HEK293 (cell line): ENCODE results near the gene KIF20A.

Experiments used
- ELK4 ChIP-seq: IDR thresholded peaks from 2 replicates; pipeline ENCODE4 v1.6.1; 2011; ENCODE audit warnings: mild to moderate bottlenecking, low read depth, low read length, borderline replicate concordance
- KLF16 ChIP-seq: fragments of 450-650 bp; formaldehyde crosslinking; IDR thresholded peaks from 2 replicates; pipeline ENCODE4 v1.5.1; 2017; ENCODE audit warnings: missing biosample characterization, missing genetic modification characterization
- KLF7 ChIP-seq: fragments of 450-650 bp; formaldehyde crosslinking; IDR thresholded peaks from 2 replicates; pipeline ENCODE4 v1.5.1; 2016; ENCODE audit warnings: missing biosample characterization, missing genetic modification characterization, borderline replicate concordance
- KLF8 ChIP-seq: fragments of 450-650 bp; formaldehyde crosslinking; IDR thresholded peaks from 2 replicates; pipeline ENCODE4 v1.5.1; 2016; ENCODE audit warnings: missing biosample characterization, missing genetic modification characterization
- MYNN ChIP-seq: fragments of 450-650 bp; formaldehyde crosslinking; IDR thresholded peaks from 2 replicates; pipeline ENCODE4 v1.5.1; 2016; ENCODE audit warnings: missing biosample characterization, missing genetic modification characterization, borderline replicate concordance
- PRDM1 ChIP-seq: fragments of 450-650 bp; formaldehyde crosslinking; IDR thresholded peaks from 2 replicates; pipeline ENCODE4; 2016; ENCODE audit warnings: missing biosample characterization, missing genetic modification characterization
- RBAK ChIP-seq: fragments of 450-650 bp; formaldehyde crosslinking; IDR thresholded peaks from 2 replicates; pipeline ENCODE4 v1.5.1; 2016; ENCODE audit warnings: missing biosample characterization, missing genetic modification characterization
- ZBTB20 ChIP-seq: fragments of 450-650 bp; formaldehyde crosslinking; IDR thresholded peaks from 2 replicates; pipeline ENCODE4 v1.5.1; 2016; ENCODE audit warnings: missing biosample characterization, missing genetic modification characterization
- ZBTB49 ChIP-seq: fragments of 450-650 bp; formaldehyde crosslinking; IDR thresholded peaks from 2 replicates; pipeline ENCODE4 v1.5.1; 2016; ENCODE audit warnings: missing biosample characterization, missing genetic modification characterization, low read depth
- ZBTB7A ChIP-seq: fragments of 450-650 bp; formaldehyde crosslinking; IDR thresholded peaks from 2 replicates; pipeline ENCODE4 v1.5.1; 2016; ENCODE audit warnings: low read depth, missing biosample characterization, missing genetic modification characterization
- ZFP41 ChIP-seq: fragments of 450-650 bp; formaldehyde crosslinking; IDR thresholded peaks from 2 replicates; pipeline ENCODE4 v1.5.1; 2016; ENCODE audit warnings: missing biosample characterization, missing genetic modification characterization, borderline replicate concordance
- ZIC2 ChIP-seq: fragments of 450-650 bp; formaldehyde crosslinking; IDR thresholded peaks from 2 replicates; pipeline ENCODE4 v1.5.1; 2016; ENCODE audit warnings: missing biosample characterization, missing genetic modification characterization
- ZNF132 ChIP-seq: fragments of 450-650 bp; formaldehyde crosslinking; IDR thresholded peaks from 2 replicates; pipeline ENCODE4 v1.5.1; 2017; ENCODE audit warnings: missing biosample characterization, missing genetic modification characterization, borderline replicate concordance
- ZNF202 ChIP-seq: fragments of 450-650 bp; formaldehyde crosslinking; IDR thresholded peaks from 2 replicates; pipeline ENCODE4 v1.5.1; 2016; ENCODE audit warnings: missing biosample characterization, missing genetic modification characterization, borderline replicate concordance
- ZNF223 ChIP-seq: fragments of 450-650 bp; formaldehyde crosslinking; IDR thresholded peaks from 2 replicates; pipeline ENCODE4 v1.5.1; 2016; ENCODE audit warnings: missing biosample characterization, missing genetic modification characterization
- ZNF239 ChIP-seq: fragments of 450-650 bp; formaldehyde crosslinking; IDR thresholded peaks from 2 replicates; pipeline ENCODE4 v1.5.1; 2016; ENCODE audit warnings: missing biosample characterization, missing genetic modification characterization
- ZNF292 ChIP-seq: fragments of 450-650 bp; formaldehyde crosslinking; IDR thresholded peaks from 2 replicates; pipeline ENCODE4 v1.5.1; 2016; ENCODE audit warnings: low read depth, missing biosample characterization, missing genetic modification characterization, borderline replicate concordance
- ZNF354C ChIP-seq: fragments of 450-650 bp; formaldehyde crosslinking; IDR thresholded peaks from 2 replicates; pipeline ENCODE4 v1.5.1; 2016; ENCODE audit warnings: missing biosample characterization, missing genetic modification characterization, low read depth, borderline replicate concordance
- ZNF530 ChIP-seq: fragments of 450-650 bp; formaldehyde crosslinking; IDR thresholded peaks from 2 replicates; pipeline ENCODE4 v1.5.1; 2016; ENCODE audit warnings: low read depth, missing biosample characterization, missing genetic modification characterization
- ZNF544 ChIP-seq: fragments of 450-650 bp; formaldehyde crosslinking; IDR thresholded peaks from 2 replicates; pipeline ENCODE4 v1.5.0; 2017; ENCODE audit warnings: missing biosample characterization, missing genetic modification characterization
- ZNF623 ChIP-seq: fragments of 450-650 bp; formaldehyde crosslinking; IDR thresholded peaks from 2 replicates; pipeline ENCODE4 v1.5.1; 2016; ENCODE audit warnings: missing biosample characterization, missing genetic modification characterization
- ZNF645 ChIP-seq: fragments of 450-650 bp; formaldehyde crosslinking; IDR thresholded peaks from 2 replicates; pipeline ENCODE4; 2016; ENCODE audit warnings: missing biosample characterization, missing genetic modification characterization
- ZNF677 ChIP-seq: fragments of 450-650 bp; IDR thresholded peaks from 2 replicates; pipeline ENCODE4 v1.5.0; 2018; ENCODE audit warnings: missing biosample characterization, mild to moderate bottlenecking, missing genetic modification characterization, moderate library complexity
- ZNF704 ChIP-seq: fragments of 450-650 bp; formaldehyde crosslinking; IDR thresholded peaks from 2 replicates; pipeline ENCODE4 v1.5.1; 2016; ENCODE audit warnings: missing biosample characterization, missing genetic modification characterization
- ZNF768 ChIP-seq: fragments of 450-650 bp; formaldehyde crosslinking; IDR thresholded peaks from 2 replicates; pipeline ENCODE4 v1.5.1; 2018; ENCODE audit warnings: missing biosample characterization, mild to moderate bottlenecking, missing genetic modification characterization
- ZNF776 ChIP-seq: fragments of 450-650 bp; formaldehyde crosslinking; IDR thresholded peaks from 2 replicates; pipeline ENCODE4 v1.5.0; 2017; ENCODE audit warnings: missing biosample characterization, missing genetic modification characterization, borderline replicate concordance
- ZNF777 ChIP-seq: fragments of 450-650 bp; formaldehyde crosslinking; IDR thresholded peaks from 2 replicates; pipeline ENCODE4 v1.5.1; 2017; ENCODE audit warnings: missing biosample characterization, missing genetic modification characterization, borderline replicate concordance
- TF ChIP-seq, protein P1 (sequence below): fragments of 450-650 bp; IDR thresholded peaks from 2 replicates; pipeline ENCODE4 v1.5.1; 2018; ENCODE audit warnings: missing biosample characterization, missing genetic modification characterization
- TF ChIP-seq, protein P2 (sequence below): fragments of 450-650 bp; formaldehyde crosslinking; IDR thresholded peaks from 2 replicates; pipeline ENCODE4 v1.5.1; 2016; ENCODE audit warnings: missing biosample characterization, missing genetic modification characterization
- TF ChIP-seq, protein P3 (sequence below): fragments of 450-650 bp; formaldehyde crosslinking; IDR thresholded peaks from 2 replicates; pipeline ENCODE4 v1.5.1; 2017; ENCODE audit warnings: missing biosample characterization, missing genetic modification characterization

The KIF20A gene

GRCh38 chr5:138213161-138214029 lies 34.5 kb downstream of the KIF20A start, which contains the start of gene CDC23 (continued):
- TF ChIP-seq ZNF202 (tag by site-specific recombination) (no peak), ZNF132 (tag by site-specific recombination) (no peak), ZNF544 (tag by site-specific recombination) (no peak), ZIC2 (no peak), PRDM1 (tag by site-specific recombination) (peak; percentile 99), ZNF777 (tag by site-specific recombination) (no peak), ZFP41 (tag by site-specific recombination) (no peak), ZNF223 (no peak), ZBTB7A (no peak), KLF8 (peak; percentile 93), ZNF645 (no peak), RBAK (no peak), ZNF354C (tag by site-specific recombination) (no peak), ZNF239 (tag by site-specific recombination) (no peak), ZBTB20 (tag by site-specific recombination) (peak; percentile 67; the same call in 1 of the 2 replicates), ELK4 (no peak), KLF16 (tag by site-specific recombination) (peak; percentile 64; the same call in 1 of the 2 replicates), ZNF768 (no peak), ZNF704 (tag by site-specific recombination) (no peak), MYNN (tag by site-specific recombination) (no peak), ZNF530 (tag by site-specific recombination) (no peak), ZNF623 (tag by site-specific recombination) (no peak), ZNF776 (tag by site-specific recombination) (no peak), KLF7 (tag by site-specific recombination) (no peak), ZNF292 (tag by site-specific recombination) (no peak), ZBTB49 (tag by site-specific recombination) (no peak), ZNF677 (tag by site-specific recombination) (no peak)
- TF ChIP-seq, protein P1, sequence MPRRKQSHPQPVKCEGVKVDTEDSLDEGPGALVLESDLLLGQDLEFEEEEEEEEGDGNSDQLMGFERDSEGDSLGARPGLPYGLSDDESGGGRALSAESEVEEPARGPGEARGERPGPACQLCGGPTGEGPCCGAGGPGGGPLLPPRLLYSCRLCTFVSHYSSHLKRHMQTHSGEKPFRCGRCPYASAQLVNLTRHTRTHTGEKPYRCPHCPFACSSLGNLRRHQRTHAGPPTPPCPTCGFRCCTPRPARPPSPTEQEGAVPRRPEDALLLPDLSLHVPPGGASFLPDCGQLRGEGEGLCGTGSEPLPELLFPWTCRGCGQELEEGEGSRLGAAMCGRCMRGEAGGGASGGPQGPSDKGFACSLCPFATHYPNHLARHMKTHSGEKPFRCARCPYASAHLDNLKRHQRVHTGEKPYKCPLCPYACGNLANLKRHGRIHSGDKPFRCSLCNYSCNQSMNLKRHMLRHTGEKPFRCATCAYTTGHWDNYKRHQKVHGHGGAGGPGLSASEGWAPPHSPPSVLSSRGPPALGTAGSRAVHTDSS (tag by site-specific recombination): no peak
- TF ChIP-seq, protein P2, sequence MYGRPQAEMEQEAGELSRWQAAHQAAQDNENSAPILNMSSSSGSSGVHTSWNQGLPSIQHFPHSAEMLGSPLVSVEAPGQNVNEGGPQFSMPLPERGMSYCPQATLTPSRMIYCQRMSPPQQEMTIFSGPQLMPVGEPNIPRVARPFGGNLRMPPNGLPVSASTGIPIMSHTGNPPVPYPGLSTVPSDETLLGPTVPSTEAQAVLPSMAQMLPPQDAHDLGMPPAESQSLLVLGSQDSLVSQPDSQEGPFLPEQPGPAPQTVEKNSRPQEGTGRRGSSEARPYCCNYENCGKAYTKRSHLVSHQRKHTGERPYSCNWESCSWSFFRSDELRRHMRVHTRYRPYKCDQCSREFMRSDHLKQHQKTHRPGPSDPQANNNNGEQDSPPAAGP (tag by site-specific recombination): no peak
- TF ChIP-seq, protein P3, sequence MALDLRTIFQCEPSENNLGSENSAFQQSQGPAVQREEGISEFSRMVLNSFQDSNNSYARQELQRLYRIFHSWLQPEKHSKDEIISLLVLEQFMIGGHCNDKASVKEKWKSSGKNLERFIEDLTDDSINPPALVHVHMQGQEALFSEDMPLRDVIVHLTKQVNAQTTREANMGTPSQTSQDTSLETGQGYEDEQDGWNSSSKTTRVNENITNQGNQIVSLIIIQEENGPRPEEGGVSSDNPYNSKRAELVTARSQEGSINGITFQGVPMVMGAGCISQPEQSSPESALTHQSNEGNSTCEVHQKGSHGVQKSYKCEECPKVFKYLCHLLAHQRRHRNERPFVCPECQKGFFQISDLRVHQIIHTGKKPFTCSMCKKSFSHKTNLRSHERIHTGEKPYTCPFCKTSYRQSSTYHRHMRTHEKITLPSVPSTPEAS (tag by site-specific recombination): no peak
